GM19395 (cell line): ENCODE measurements around the gene TMEM255B.
A peak's percentile ranks its signal among the peaks of the same experiment; 100 is the strongest.
"Not testable (repeated sequence)": the region's sequence is repeated elsewhere in the genome, so short reads cannot be mapped to it uniquely, and the experiment has no call there.

Experiments used
- ATAC-seq: cut with Tn5 transposase; IDR thresholded peaks from one replicate; pipeline ENCODE4 v1.9.1; 2021; ENCODE audit warnings: mild to moderate bottlenecking, moderate library complexity; ENCODE audit not compliant: unreplicated experiment

Gene TMEM255B

DNA sequence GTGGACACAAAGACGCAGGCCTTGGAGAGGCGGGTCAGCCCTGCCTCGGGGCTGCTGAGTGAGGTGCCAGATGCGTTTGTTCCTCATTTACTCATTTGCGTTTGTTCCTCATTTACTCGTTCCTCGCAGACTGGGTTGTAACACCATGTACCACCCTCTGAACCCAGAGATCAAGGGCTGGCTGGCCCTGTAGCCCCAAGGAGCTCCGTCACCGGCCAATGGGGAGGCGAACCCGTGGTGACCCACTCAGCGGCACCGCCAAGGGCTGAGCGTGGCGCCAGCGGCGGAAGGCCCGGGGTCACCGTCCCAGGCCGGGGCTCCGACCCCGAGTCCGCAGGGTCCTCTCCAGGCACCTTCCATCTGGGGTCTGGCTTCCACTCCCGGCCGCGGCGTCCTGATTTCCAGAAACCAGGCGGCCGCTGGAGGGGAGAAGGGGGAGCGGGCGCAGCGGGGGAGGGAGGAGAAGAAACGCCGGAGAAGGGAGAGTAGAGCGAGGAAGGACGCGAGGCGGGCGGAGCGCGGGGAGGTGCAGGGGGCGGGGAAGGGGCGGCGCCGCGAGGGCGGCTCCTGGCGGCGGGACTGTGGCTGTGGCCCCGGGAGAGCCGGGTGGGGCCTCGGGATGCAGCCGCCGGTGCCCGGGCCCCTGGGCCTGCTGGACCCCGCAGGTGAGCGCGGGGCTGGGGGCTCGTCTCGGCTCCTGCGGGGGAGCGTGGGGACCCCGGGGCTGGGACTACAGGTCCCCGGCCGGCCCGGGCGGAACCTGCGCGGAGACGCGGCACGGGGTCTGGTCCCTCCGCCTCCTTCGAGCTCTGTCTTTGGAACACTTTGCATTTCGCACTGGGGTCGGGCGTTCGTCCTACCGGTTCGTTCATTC is at the start of gene TMEM255B:
Gene TMEM255B, plus strand, starts transcription at position 576 of the 874 bp plus-strand sequence. Its CDS starts 44 bp downstream, at position 620.
- ATAC-seq, result peak; percentile 86

DNA sequence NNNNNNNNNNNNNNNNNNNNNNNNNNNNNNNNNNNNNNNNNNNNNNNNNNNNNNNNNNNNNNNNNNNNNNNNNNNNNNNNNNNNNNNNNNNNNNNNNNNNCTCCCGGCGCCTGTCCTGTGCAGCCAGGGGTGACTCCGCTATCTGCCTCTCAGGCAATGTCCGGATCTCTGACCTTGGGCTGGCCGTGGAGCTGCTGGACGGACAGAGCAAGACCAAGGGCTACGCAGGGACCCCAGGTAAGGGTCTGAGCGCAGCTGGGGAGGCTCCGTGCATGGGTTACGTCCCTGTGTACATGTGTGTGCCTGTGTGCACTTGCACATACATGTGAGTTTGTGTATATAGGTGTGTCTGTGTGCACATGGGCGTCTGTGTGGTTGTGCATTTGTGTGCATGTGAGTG is 36.1 kb upstream of the TMEM255B start:
- no peak for ATAC-seq

- ATAC-seq, result no peak
Observed at GRCh38 chr13:113723410-113724015, 35.5 kb upstream of the TMEM255B start.

GRCh38 chr13:113724016-113724758 is 34.8 kb upstream of the TMEM255B start:
- no peak for ATAC-seq

DNA sequence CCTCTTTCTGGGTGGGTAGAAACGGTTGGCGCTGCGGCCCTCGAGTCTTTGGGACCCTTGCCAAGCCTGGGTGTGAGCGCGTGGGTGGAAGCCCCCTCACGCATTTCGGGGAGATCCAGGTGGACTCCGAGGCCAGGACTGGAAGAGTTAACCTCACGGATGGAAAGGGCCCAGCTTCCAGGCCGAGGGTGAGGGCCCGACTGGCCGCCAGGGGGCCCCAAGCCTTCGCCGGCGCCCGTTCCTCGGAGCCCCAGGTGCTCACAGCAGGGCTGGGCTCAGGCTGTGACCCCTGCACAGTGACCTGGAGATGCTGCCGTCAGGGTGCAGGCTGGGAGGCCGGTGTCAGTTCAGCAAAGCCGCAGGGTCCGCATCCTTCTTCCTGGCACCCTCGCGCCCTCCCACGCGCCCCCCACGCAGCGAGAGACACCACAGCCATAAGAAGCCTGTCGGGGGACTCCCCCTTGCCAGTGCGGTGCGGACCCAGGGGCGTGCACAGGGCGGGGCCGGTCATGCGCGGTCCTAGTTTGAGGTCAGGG is 34.2 kb upstream of the TMEM255B start:
- peak; percentile 94 for ATAC-seq

GRCh38 chr13:113725329-113726105 is 33.5 kb upstream of the TMEM255B start:
- ATAC-seq, result not testable (repeated sequence)

DNA sequence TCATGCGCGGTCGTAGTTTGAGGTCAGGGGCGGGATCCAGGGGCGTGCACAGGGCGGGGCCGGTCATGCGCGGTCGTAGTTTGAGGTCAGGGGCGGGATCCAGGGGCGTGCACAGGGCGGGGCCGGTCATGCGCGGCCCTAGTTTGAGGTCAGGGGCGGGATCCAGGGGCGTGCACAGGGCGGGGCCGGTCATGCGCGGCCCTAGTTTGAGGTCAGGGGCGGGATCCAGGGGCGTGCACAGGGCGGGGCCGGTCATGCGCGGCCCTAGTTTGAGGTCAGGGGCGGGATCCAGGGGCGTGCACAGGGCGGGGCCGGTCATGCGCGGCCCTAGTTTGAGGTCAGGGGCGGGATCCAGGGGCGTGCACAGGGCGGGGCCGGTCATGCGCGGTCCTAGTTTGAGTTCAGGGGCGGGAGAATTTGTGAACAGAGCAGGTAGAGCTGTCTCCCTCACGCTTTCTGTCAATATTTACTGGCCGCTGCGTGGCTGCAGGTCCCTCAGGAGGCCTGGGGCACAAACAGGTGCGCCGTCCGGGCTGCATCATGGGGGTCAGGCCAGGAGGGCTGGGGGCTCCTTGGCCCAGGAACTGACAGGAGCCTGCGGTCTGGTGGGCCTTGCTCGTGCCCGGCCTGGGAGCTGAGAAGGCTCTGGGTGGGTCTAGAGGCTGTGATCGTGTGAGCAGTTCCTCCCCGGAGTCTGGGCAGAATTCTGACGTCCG is 32.8 kb upstream of the TMEM255B start:
- not testable (repeated sequence) for ATAC-seq

GRCh38 chr13:113726961-113727411 is 32.0 kb upstream of the TMEM255B start:
- no peak for ATAC-seq

DNA sequence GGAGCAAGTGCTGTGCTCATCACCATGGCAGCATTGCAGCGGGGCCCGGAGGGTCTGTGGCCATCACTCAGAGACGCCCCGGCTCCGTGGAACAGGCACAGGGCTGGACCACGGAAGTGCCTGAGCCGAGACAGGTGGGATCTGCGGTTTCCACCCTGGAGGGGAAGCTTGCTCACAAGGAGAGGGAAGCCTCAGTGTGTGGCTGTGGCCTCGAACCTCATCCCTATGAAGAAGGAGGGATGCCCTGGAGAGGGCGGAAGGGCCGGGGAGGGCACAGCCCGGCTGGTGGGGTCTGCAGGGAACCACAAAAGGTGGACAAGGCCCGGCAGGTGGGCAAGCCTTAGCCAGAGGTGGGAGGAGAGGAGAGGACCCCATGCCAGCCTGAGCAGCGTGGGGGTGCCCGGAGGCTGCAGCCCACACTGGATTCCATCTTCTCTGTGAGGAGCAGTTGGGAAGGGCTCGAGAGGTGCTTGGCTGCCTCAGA is 30.4 kb upstream of the TMEM255B start:
- ATAC-seq, result no peak

DNA sequence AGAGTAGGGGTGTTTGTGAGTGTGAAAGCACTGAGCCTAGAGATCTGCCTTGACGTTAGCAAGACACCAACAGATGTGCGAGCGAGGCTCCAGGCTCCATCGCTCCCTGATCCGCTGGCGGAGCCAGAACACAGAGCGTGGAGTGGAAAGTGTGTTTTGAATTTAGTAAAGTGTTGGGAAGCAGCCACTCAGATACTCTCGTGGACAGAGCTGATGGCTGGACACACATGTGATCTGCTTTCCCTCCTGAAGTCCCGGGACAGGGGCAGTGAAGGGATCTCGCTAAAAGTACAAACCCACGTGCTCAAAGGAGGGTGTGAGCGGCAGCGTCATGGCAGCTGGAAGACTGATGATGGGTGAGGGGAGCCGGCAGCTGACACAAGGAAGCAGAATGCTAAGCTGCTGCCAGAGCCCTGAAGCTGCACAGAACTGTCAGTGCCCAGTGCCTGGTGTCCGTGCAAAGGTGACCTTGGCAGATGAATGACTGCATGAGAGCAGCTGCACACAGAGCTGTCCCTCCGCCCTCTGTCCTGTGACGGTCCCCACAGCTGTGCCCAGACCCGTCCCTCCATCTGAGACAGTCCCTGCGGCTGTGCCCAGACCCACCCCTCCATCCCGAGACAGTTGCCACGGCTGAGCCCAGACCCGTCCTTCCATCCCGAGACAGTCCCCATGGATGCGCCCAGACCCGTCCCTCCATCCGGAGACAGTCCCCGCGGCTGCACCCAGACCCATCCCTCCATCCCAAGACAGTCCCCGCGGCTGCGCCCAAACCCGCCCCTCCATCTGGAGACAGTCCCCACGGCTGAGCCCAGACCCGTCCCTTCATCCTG is 29.6 kb upstream of the TMEM255B start:
- no peak for ATAC-seq

DNA sequence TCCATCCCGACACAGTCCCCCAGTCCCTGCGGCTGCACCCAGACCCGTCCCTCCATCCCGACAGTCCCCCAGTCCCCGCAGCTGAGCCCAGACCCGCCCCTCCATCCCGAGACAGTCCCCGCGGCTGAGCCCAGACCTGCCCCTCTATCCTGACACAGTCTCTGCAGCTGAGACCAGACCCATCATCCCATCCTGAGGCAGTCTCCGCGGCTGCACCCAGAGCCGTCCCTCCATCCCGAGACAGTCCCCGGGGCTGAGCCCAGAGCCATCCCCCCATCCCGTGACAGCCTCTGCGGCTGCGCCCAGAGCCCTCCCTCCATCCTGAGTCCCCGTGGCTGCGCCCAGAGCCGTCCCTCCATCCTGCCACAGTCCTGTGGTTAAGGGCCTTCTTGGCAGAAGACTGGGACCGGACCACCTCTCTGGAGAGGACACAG is 28.8 kb upstream of the TMEM255B start:
- ATAC-seq, result no peak

GRCh38 chr13:113730831-113731191 is 28.2 kb upstream of the TMEM255B start:
- ATAC-seq, result no peak

DNA sequence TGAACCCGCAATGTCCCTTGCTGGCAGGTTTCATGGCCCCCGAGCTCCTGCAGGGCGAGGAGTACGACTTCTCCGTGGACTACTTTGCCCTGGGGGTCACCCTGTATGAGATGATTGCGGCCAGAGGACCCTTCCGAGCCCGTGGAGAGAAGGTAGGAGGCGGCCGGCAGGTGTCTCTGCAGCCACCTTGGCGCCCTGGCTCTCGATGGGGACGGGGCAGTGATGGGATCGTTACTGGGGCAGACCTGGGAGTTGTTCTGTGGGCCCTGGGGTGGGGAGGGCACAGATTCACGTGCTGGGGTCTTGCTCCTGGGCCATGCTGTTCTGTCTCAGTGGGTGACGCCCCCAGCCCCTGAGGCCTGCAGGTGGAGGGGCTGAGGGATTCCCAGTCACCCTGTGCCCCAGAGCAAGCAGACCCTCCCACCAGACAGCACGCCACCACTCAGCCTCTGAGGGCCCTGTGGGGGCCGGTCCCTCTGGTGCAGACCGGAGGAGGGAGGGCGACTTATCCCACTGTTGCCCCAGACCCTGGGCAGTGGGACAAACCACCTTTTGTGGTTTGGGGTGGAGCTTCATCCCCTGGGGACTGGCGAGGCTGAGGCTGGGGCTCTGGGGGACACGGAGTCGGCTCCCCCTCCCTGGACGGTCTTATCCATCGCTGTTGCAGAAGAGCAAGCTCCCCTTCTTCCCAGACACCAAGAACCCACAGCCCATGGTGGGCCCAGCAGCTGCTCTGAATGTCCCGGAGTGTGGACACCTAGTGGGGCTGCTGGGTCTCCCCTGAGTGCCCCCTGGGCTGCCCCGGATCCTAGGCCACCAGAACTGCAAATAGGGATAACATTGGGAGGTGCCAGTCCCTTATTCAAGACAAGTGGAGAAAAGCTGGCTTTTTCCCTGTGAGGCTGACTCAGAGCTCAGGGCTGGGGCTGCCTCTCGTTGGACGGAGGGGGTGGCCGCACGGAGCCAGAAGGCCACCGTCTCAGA is 27.5 kb upstream of the TMEM255B start:
- ATAC-seq, result no peak

- no peak for ATAC-seq
Observed at GRCh38 chr13:113732176-113732960, 26.7 kb upstream of the TMEM255B start.

GRCh38 chr13:113732961-113733950 is 25.8 kb upstream of the TMEM255B start:
- ATAC-seq, result no peak
